Measurements from ENCODE around the gene NSG1.
A peak's percentile ranks its signal among the peaks of the same experiment; 100 is the strongest.

NSG1 gene

GRCh38 chr4:4422856-4423499 is 36.1 kb downstream of the NSG1 start:
- DNase-seq (ENCODE audit: low read depth) = no peak
- no peak for TF ChIP-seq CTCF (conservative IDR thresholded peaks at IDR 0.05; ENCODE audit: low read depth, low read length)
- no peak overlapping the region for H3K4me3 ChIP-seq (ENCODE audit: low read depth, low read length)

- no peak for DNase-seq (ENCODE audit: low read depth)
- TF ChIP-seq CTCF (conservative IDR thresholded peaks at IDR 0.05; ENCODE audit: low read depth, low read length) = no peak
- H3K4me3 ChIP-seq (ENCODE audit: low read depth, low read length) = no peak overlapping the region
Observed at GRCh38 chr4:4423706-4424498, 37.0 kb downstream of the NSG1 start.

DNA sequence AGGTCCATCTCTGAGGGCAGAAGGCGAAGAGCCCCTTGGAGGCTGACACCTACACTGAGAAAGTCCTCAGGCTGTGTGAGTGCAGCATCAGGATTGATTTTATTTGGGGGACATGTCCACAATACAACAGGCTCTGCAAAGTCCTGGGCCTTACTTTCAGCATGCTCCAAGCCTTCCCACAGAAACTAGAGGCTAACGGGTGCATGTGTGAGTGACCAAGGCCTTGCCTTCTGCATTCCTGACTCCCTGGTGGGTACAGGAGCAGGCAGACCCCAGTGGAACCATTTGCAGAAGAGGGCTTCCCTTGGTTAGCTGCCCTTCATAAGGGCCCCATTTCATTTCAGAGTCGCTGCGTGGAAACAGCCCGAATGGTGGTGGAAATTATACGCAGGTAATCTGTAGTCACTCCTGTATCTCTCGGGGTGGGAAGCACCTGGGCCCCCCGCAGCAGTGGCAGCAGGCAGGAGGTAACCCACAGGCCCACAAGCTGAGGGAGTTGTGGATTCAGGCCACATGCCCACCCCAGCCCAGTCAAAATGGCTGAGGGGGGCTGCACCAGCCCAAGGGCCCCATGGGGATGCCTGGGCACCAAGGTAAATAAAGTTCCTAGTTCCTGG is 37.7 kb downstream of the NSG1 start:
- no peak overlapping the region for H3K4me3 ChIP-seq (ENCODE audit: low read depth, low read length)
- TF ChIP-seq CTCF (conservative IDR thresholded peaks at IDR 0.05; ENCODE audit: low read depth, low read length) = no peak
- no peak for DNase-seq (ENCODE audit: low read depth)

- no peak for TF ChIP-seq CTCF (conservative IDR thresholded peaks at IDR 0.05; ENCODE audit: low read depth, low read length)
- peak; percentile 6 for DNase-seq (ENCODE audit: low read depth)
- H3K4me3 ChIP-seq (ENCODE audit: low read depth, low read length) = no peak overlapping the region
Observed at GRCh38 chr4:4425119-4425690, 38.3 kb downstream of the NSG1 start.

- no peak for DNase-seq (ENCODE audit: low read depth)
- no peak for TF ChIP-seq CTCF (conservative IDR thresholded peaks at IDR 0.05; ENCODE audit: low read depth, low read length)
- no peak overlapping the region for H3K4me3 ChIP-seq (ENCODE audit: low read depth, low read length)
Observed at GRCh38 chr4:4425696-4426095, 38.8 kb downstream of the NSG1 start.

DNA sequence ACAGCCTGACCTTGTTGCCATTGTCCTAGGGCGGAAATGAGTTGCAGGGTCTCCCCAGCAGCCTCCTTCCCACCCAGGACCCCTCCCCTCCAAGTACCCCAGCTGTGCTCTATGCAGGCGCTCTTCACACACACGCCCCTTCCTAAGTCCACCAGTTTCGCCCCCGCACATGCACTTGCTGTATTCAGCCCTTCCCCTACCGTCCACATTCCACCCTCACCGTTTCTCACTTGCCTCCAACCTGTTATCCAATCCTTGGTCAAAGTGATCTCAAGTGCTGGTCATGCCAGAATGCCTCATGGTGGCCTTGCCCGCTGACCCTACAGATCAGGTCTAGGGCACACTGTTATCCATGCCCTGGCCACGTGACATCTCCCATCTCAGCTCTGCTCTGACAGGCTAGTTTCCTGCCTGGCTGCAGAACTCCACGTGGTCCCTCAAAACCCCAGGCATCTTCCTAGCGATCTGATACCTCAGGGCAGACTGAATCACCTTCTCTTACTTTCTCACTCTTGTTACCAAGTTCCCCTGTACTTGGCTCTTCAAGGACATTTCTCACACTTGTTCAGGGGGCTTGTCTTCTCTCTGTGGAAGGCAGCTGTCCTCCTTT is 39.7 kb downstream of the NSG1 start:
- no peak for TF ChIP-seq CTCF (conservative IDR thresholded peaks at IDR 0.05; ENCODE audit: low read depth, low read length)
- no peak overlapping the region for H3K4me3 ChIP-seq (ENCODE audit: low read depth, low read length)
- peak; percentile 14 for DNase-seq (ENCODE audit: low read depth)

Measured in choroid plexus epithelial cell (primary cell).